CD4-positive, CD25-positive, alpha-beta regulatory T cell (primary cell): ENCODE measurements around the gene LIPT2. TPM values are rescaled to one million over a fixed set of nuclear protein-coding genes. Genes with fewer than 3 reads are reported as not detected.

Experiments used
- polyA plus RNA-seq, 4 donors: library from polyadenylated mRNA; unstranded; fragments of 300-500 nt; fragmentation: Illumina TruSeq; gene quantifications; one replicate each; pipeline ENCODE4 v1.2.3, GENCODE V29; 2021
- total RNA-seq: library from RNA; stranded (reverse); gene quantifications from one replicate; pipeline ENCODE4 v1.2.3, GENCODE V29; 2022

The LIPT2 gene
- total and polyA plus RNA-seq, 5 donors from 2014 or later = 6.1 to 20.7 (median 12.3) TPM

Other genes starting within 250 kb of the LIPT2 start
- gene P4HA3, start 182.1 kb downstream of the LIPT2 start, total RNA-seq = not detected
- gene P4HA3, start 182.1 kb downstream of the LIPT2 start, polyA plus RNA-seq = not detected
- 16.8 TPM for gene PGM2L1, start 95.3 kb downstream of the LIPT2 start, total RNA-seq
- gene PGM2L1, start 95.3 kb downstream of the LIPT2 start, polyA plus RNA-seq = 10 to 100 TPM in 1 of 4 donors, 1 to 10 TPM in 3; 5.9 to 15.4 (median 6.8) TPM
- not detected for gene KCNE3, start 26.2 kb downstream of the LIPT2 start, total RNA-seq
- gene KCNE3, start 26.2 kb downstream of the LIPT2 start, polyA plus RNA-seq = under 1 TPM in 1 of 4 donors, not detected in 3; 0.14 TPM
- gene POLD3, start 98.9 kb upstream of the LIPT2 start, total RNA-seq = 11.8 TPM
- 10 to 100 TPM; 16.3 to 20.1 (median 18.5) TPM for gene POLD3, start 98.9 kb upstream of the LIPT2 start, polyA plus RNA-seq
- not detected for gene CHRDL2, start 237.7 kb upstream of the LIPT2 start, total RNA-seq
- gene CHRDL2, start 237.7 kb upstream of the LIPT2 start, polyA plus RNA-seq = not detected